ENCODE results near the gene NDFIP2.

Gene NDFIP2

DNA sequence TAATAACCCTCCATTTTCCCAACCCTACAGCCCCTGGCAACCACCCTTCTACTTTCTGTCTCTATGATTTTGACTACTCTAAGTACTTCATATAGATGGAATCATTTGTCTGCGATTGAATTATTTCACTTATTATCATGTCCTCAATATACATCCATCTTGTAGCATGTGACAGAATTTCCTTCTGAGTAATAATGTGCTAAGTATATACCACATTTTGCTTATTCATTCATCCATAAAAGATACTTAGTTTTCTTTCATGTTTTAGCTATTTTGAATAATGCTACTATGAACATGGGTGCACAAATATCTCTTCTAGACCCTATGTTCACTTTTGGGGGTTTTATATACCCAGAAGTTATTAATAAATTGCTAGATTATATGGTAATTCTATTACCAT lies 17.4 kb upstream of the NDFIP2 start:
- Histone ChIP-seq H2BK12ac (ENCODE audit: low read length) (no peak overlapping the region), H3K79me1 (ENCODE audit: low read depth, low read length) (no peaks in the 10 kb centered on the region), H3K27me3 (ENCODE audit: control insufficient read depth in 3 of 3, insufficient read depth in 3 of 3, low read depth in 1 of 3, low read length in 3 of 3) (peaks cover 0 to 2% (median 0%) of the 10 kb centered on the region in 3 experiments), H3K36me3 (replicated peaks in 1 of 2; ENCODE audit: control insufficient read depth in 2 of 2, insufficient read depth in 2 of 2, low read length in 2 of 2) (no peaks in the 10 kb centered on the region), H3K9me3 (replicated peaks in 1 of 2; ENCODE audit: control insufficient read depth in 2 of 2, insufficient read depth in 1 of 2, low read depth in 1 of 2, low read length in 2 of 2) (no peaks in the 10 kb centered on the region), H2AK5ac (ENCODE audit: low read depth, low read length) (no peak overlapping the region), H3K4ac (ENCODE audit: low read length) (no peak overlapping the region), H3K4me1 (ENCODE audit: control insufficient read depth in 2 of 2, insufficient read depth in 1 of 2, low read depth in 1 of 2, low read length in 2 of 2) (no peaks in the 10 kb centered on the region), H3K23ac (ENCODE audit: low read depth, low read length, poor library complexity) (no peak overlapping the region), H2AFZ (ENCODE audit: low read length) (no peak overlapping the region), H3K9ac (ENCODE audit: low read depth, low read length, poor library complexity) (no peak overlapping the region), H4K91ac (ENCODE audit: low read depth, low read length, poor library complexity) (no peak overlapping the region), H4K8ac (ENCODE audit: low read depth, low read length) (no peak overlapping the region), H3K14ac (ENCODE audit: low read length) (no peak overlapping the region), H3K4me3 (ENCODE audit: low read length in 2 of 2) (no peak overlapping the region), H2BK15ac (ENCODE audit: low read length) (no peak overlapping the region), H2BK5ac (ENCODE audit: low read length) (no peak overlapping the region), H3K4me2 (ENCODE audit: insufficient read depth, low read length, poor library complexity, severe bottlenecking) (no peak overlapping the region), H3K18ac (ENCODE audit: low read length) (no peak overlapping the region), H3K27ac (replicated peaks; ENCODE audit: low read length) (no peak overlapping the region), H2BK120ac (ENCODE audit: low read depth, low read length) (no peak overlapping the region)
- WGBS, 2 donors (ENCODE audit: extremely low coverage in 2 of 2, insufficient read length in 2 of 2, insufficient replicate concordance in 1 of 2) = no CpG with 5 or more reads among the region's 1 CpG
- DNase-seq (ENCODE audit: low spot score) = no peak

DNA sequence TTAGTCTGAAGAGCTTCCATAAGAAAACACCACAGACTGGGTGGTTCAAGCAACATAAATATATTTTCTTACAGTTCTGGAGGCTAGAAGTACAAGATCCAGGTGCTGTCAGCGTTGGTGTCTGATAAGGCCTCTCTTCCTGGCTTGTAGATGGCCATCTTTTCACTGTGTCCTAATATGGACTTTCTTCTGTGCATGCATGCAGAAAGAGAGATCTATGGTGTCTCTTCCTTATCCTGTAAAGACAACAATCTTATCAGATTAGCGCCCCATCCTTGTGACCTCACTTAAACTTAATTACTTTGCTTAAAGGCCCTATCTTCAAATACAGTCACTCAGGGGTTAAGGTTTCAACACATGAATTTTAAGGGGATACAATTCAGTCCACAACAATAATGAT lies 14.1 kb upstream of the NDFIP2 start:
- WGBS, 2 donors (ENCODE audit: extremely low coverage in 2 of 2, insufficient read length in 2 of 2, insufficient replicate concordance in 1 of 2) = no CpG with 5 or more reads among the region's 2 CpGs
- H3K14ac ChIP-seq (ENCODE audit: low read length) = no peak overlapping the region
- no peak overlapping the region for H4K8ac ChIP-seq (ENCODE audit: low read depth, low read length)
- no peaks in the 10 kb centered on the region for H3K36me3 ChIP-seq (replicated peaks in 1 of 2; ENCODE audit: control insufficient read depth in 2 of 2, insufficient read depth in 2 of 2, low read length in 2 of 2)
- H3K79me1 ChIP-seq (ENCODE audit: low read depth, low read length) = no peaks in the 10 kb centered on the region
- H4K91ac ChIP-seq (ENCODE audit: low read depth, low read length, poor library complexity) = no peak overlapping the region
- H3K4ac ChIP-seq (ENCODE audit: low read length) = no peak overlapping the region
- no peak overlapping the region for H3K23ac ChIP-seq (ENCODE audit: low read depth, low read length, poor library complexity)
- DNase-seq (ENCODE audit: low spot score) = no peak
- H2BK12ac ChIP-seq (ENCODE audit: low read length) = no peak overlapping the region
- H3K4me1 ChIP-seq (ENCODE audit: control insufficient read depth in 2 of 2, insufficient read depth in 1 of 2, low read depth in 1 of 2, low read length in 2 of 2) = no peaks in the 10 kb centered on the region
- H3K9me3 ChIP-seq (replicated peaks in 1 of 2; ENCODE audit: control insufficient read depth in 2 of 2, insufficient read depth in 1 of 2, low read depth in 1 of 2, low read length in 2 of 2) = no peaks in the 10 kb centered on the region
- H3K27ac ChIP-seq (replicated peaks; ENCODE audit: low read length) = no peak overlapping the region
- H3K27me3 ChIP-seq (ENCODE audit: control insufficient read depth in 3 of 3, insufficient read depth in 3 of 3, low read depth in 1 of 3, low read length in 3 of 3) = peaks cover 0 to 2% (median 0%) of the 10 kb centered on the region in 3 experiments
- H3K18ac ChIP-seq (ENCODE audit: low read length) = no peak overlapping the region
- no peak overlapping the region for H3K4me3 ChIP-seq (ENCODE audit: low read length in 2 of 2)
- no peak overlapping the region for H2AFZ ChIP-seq (ENCODE audit: low read length)
- no peak overlapping the region for H2BK5ac ChIP-seq (ENCODE audit: low read length)
- H3K9ac ChIP-seq (ENCODE audit: low read depth, low read length, poor library complexity) = no peak overlapping the region
- no peak overlapping the region for H2BK120ac ChIP-seq (ENCODE audit: low read depth, low read length)
- H3K4me2 ChIP-seq (ENCODE audit: insufficient read depth, low read length, poor library complexity, severe bottlenecking) = no peak overlapping the region
- no peak overlapping the region for H2AK5ac ChIP-seq (ENCODE audit: low read depth, low read length)
- H2BK15ac ChIP-seq (ENCODE audit: low read length) = no peak overlapping the region

GRCh38 chr13:79468402-79468801 lies 12.6 kb upstream of the NDFIP2 start:
- Histone ChIP-seq H3K4me3 (ENCODE audit: low read length in 2 of 2) (no peak overlapping the region), H3K9me3 (replicated peaks in 1 of 2; ENCODE audit: control insufficient read depth in 2 of 2, insufficient read depth in 1 of 2, low read depth in 1 of 2, low read length in 2 of 2) (no peaks in the 10 kb centered on the region), H3K14ac (ENCODE audit: low read length) (no peak overlapping the region), H4K91ac (ENCODE audit: low read depth, low read length, poor library complexity) (no peak overlapping the region), H2BK15ac (ENCODE audit: low read length) (no peak overlapping the region), H3K18ac (ENCODE audit: low read length) (no peak overlapping the region), H3K4me1 (ENCODE audit: control insufficient read depth in 2 of 2, insufficient read depth in 1 of 2, low read depth in 1 of 2, low read length in 2 of 2) (no peaks in the 10 kb centered on the region), H2AFZ (ENCODE audit: low read length) (no peak overlapping the region), H2BK120ac (ENCODE audit: low read depth, low read length) (no peak overlapping the region), H2AK5ac (ENCODE audit: low read depth, low read length) (no peak overlapping the region), H2BK12ac (ENCODE audit: low read length) (no peak overlapping the region), H3K4me2 (ENCODE audit: insufficient read depth, low read length, poor library complexity, severe bottlenecking) (no peak overlapping the region), H2BK5ac (ENCODE audit: low read length) (no peak overlapping the region), H3K23ac (ENCODE audit: low read depth, low read length, poor library complexity) (no peak overlapping the region), H4K8ac (ENCODE audit: low read depth, low read length) (no peak overlapping the region), H3K36me3 (replicated peaks in 1 of 2; ENCODE audit: control insufficient read depth in 2 of 2, insufficient read depth in 2 of 2, low read length in 2 of 2) (no peaks in the 10 kb centered on the region), H3K9ac (ENCODE audit: low read depth, low read length, poor library complexity) (no peak overlapping the region), H3K27me3 (ENCODE audit: control insufficient read depth in 3 of 3, insufficient read depth in 3 of 3, low read depth in 1 of 3, low read length in 3 of 3) (peaks cover 0 to 2% (median 0%) of the 10 kb centered on the region in 3 experiments), H3K27ac (replicated peaks; ENCODE audit: low read length) (no peak overlapping the region), H3K79me1 (ENCODE audit: low read depth, low read length) (no peaks in the 10 kb centered on the region), H3K4ac (ENCODE audit: low read length) (no peak overlapping the region)
- no peak for DNase-seq (ENCODE audit: low spot score)
- WGBS, 2 donors (ENCODE audit: extremely low coverage in 2 of 2, insufficient read length in 2 of 2, insufficient replicate concordance in 1 of 2) = no CpG with 5 or more reads among the region's 1 CpG

- Histone ChIP-seq H2BK120ac (ENCODE audit: low read depth, low read length) (no peak overlapping the region), H4K8ac (ENCODE audit: low read depth, low read length) (no peak overlapping the region), H3K79me1 (ENCODE audit: low read depth, low read length) (no peaks in the 10 kb centered on the region), H2BK12ac (ENCODE audit: low read length) (no peak overlapping the region), H3K4me1 (ENCODE audit: control insufficient read depth in 2 of 2, insufficient read depth in 1 of 2, low read depth in 1 of 2, low read length in 2 of 2) (no peaks in the 10 kb centered on the region), H3K36me3 (replicated peaks in 1 of 2; ENCODE audit: control insufficient read depth in 2 of 2, insufficient read depth in 2 of 2, low read length in 2 of 2) (no peaks in the 10 kb centered on the region), H2AK5ac (ENCODE audit: low read depth, low read length) (no peak overlapping the region), H2BK5ac (ENCODE audit: low read length) (no peak overlapping the region), H2BK15ac (ENCODE audit: low read length) (no peak overlapping the region), H2AFZ (ENCODE audit: low read length) (no peak overlapping the region), H3K4me2 (ENCODE audit: insufficient read depth, low read length, poor library complexity, severe bottlenecking) (no peak overlapping the region), H3K14ac (ENCODE audit: low read length) (no peak overlapping the region), H3K18ac (ENCODE audit: low read length) (no peak overlapping the region), H3K9ac (ENCODE audit: low read depth, low read length, poor library complexity) (no peak overlapping the region), H3K4me3 (ENCODE audit: low read length in 2 of 2) (no peak overlapping the region), H3K4ac (ENCODE audit: low read length) (no peak overlapping the region), H3K27ac (replicated peaks; ENCODE audit: low read length) (no peak overlapping the region), H3K9me3 (replicated peaks in 1 of 2; ENCODE audit: control insufficient read depth in 2 of 2, insufficient read depth in 1 of 2, low read depth in 1 of 2, low read length in 2 of 2) (no peaks in the 10 kb centered on the region), H3K23ac (ENCODE audit: low read depth, low read length, poor library complexity) (no peak overlapping the region), H3K27me3 (ENCODE audit: control insufficient read depth in 3 of 3, insufficient read depth in 3 of 3, low read depth in 1 of 3, low read length in 3 of 3) (peaks cover 0 to 2% (median 0%) of the 10 kb centered on the region in 3 experiments), H4K91ac (ENCODE audit: low read depth, low read length, poor library complexity) (no peak overlapping the region)
- no CpG with 5 or more reads among the region's 3 CpGs for WGBS, 2 donors (ENCODE audit: extremely low coverage in 2 of 2, insufficient read length in 2 of 2, insufficient replicate concordance in 1 of 2)
- DNase-seq (ENCODE audit: low spot score) = no peak
Measured at GRCh38 chr13:79468819-79469218, 12.1 kb upstream of the NDFIP2 start.
